ENCODE measurements around the gene DEPDC1.

Gene DEPDC1

GRCh38 chr1:68473060-68473459 is 23.8 kb downstream of the DEPDC1 start:
- Histone ChIP-seq H3K79me2 (ENCODE audit: insufficient read depth, low read length) (no peaks in the 10 kb centered on the region), H3K9me2 (ENCODE audit: low read depth, low read length) (no peaks in the 10 kb centered on the region), H3K4me1 (ENCODE audit: insufficient read depth, low read length, severe bottlenecking) (no peaks in the 10 kb centered on the region), H3K4me2 (ENCODE audit: low read length) (no peak overlapping the region), H3K4me3 (ENCODE audit: low read depth, low read length, poor library complexity, severe bottlenecking) (no peak overlapping the region), H2AFZ (ENCODE audit: low read length) (no peak overlapping the region), H4K20me1 (ENCODE audit: insufficient read depth, low read length) (no peaks in the 10 kb centered on the region), H3K9ac (ENCODE audit: low read length) (no peak overlapping the region), H3K9me3 (ENCODE audit: low read length) (no peaks in the 10 kb centered on the region), H3K27me3 (ENCODE audit: insufficient read depth, low read length) (no peaks in the 10 kb centered on the region), H3K27ac (ENCODE audit: low read depth, low read length, poor library complexity, severe bottlenecking) (no peak overlapping the region), H3K36me3 (ENCODE audit: insufficient read depth, low read length) (peaks cover 16% of the 10 kb centered on the region), H3F3A (ENCODE audit: insufficient read depth, low read length) (no peaks in the 10 kb centered on the region; the same call in 1 of the 2 replicates)
- no peak for TF ChIP-seq CTCF (IDR thresholded peaks at IDR 0.05; ENCODE audit: low read length)
- TF ChIP-seq EZH2 (IDR thresholded peaks at IDR 0.05; ENCODE audit: borderline replicate concordance, low read length) = no peak

- Histone ChIP-seq H3K9me2 (ENCODE audit: low read depth, low read length) (no peaks in the 10 kb centered on the region), H3K79me2 (ENCODE audit: insufficient read depth, low read length) (no peaks in the 10 kb centered on the region), H3F3A (ENCODE audit: insufficient read depth, low read length) (no peaks in the 10 kb centered on the region; the same call in 1 of the 2 replicates), H3K4me2 (ENCODE audit: low read length) (no peak overlapping the region), H3K27me3 (ENCODE audit: insufficient read depth, low read length) (no peaks in the 10 kb centered on the region), H3K4me1 (ENCODE audit: insufficient read depth, low read length, severe bottlenecking) (no peaks in the 10 kb centered on the region), H3K36me3 (ENCODE audit: insufficient read depth, low read length) (no peaks in the 10 kb centered on the region), H3K27ac (ENCODE audit: low read depth, low read length, poor library complexity, severe bottlenecking) (no peak overlapping the region), H3K9me3 (ENCODE audit: low read length) (no peaks in the 10 kb centered on the region), H3K4me3 (ENCODE audit: low read depth, low read length, poor library complexity, severe bottlenecking) (no peak overlapping the region), H3K9ac (ENCODE audit: low read length) (no peak overlapping the region), H2AFZ (ENCODE audit: low read length) (no peak overlapping the region), H4K20me1 (ENCODE audit: insufficient read depth, low read length) (no peaks in the 10 kb centered on the region)
- TF ChIP-seq EZH2 (IDR thresholded peaks at IDR 0.05; ENCODE audit: borderline replicate concordance, low read length) (no peak), CTCF (IDR thresholded peaks at IDR 0.05; ENCODE audit: low read length) (peak; percentile 61)
These were observed 26.4 kb downstream of the DEPDC1 start for GRCh38 chr1:68470388-68470970.

- Histone ChIP-seq H3K4me2 (ENCODE audit: low read length) (no peak overlapping the region), H3K9me2 (ENCODE audit: low read depth, low read length) (no peaks in the 10 kb centered on the region), H3K27ac (ENCODE audit: low read depth, low read length, poor library complexity, severe bottlenecking) (no peak overlapping the region), H3K9me3 (ENCODE audit: low read length) (no peaks in the 10 kb centered on the region), H3K79me2 (ENCODE audit: insufficient read depth, low read length) (no peaks in the 10 kb centered on the region), H3K4me3 (ENCODE audit: low read depth, low read length, poor library complexity, severe bottlenecking) (no peak overlapping the region), H2AFZ (ENCODE audit: low read length) (no peak overlapping the region), H3K4me1 (ENCODE audit: insufficient read depth, low read length, severe bottlenecking) (no peaks in the 10 kb centered on the region), H4K20me1 (ENCODE audit: insufficient read depth, low read length) (no peaks in the 10 kb centered on the region), H3K9ac (ENCODE audit: low read length) (no peak overlapping the region), H3F3A (ENCODE audit: insufficient read depth, low read length) (no peaks in the 10 kb centered on the region), H3K27me3 (ENCODE audit: insufficient read depth, low read length) (no peaks in the 10 kb centered on the region), H3K36me3 (ENCODE audit: insufficient read depth, low read length) (no peaks in the 10 kb centered on the region)
- no peak for TF ChIP-seq EZH2 (IDR thresholded peaks at IDR 0.05; ENCODE audit: borderline replicate concordance, low read length)
- TF ChIP-seq CTCF (IDR thresholded peaks at IDR 0.05; ENCODE audit: low read length) = no peak
These were observed 32.0 kb downstream of the DEPDC1 start for GRCh38 chr1:68464891-68465290.
